Loucy (cell line): ENCODE data around the gene SLFN12L.
"Not testable (repeated sequence)": the region's sequence is repeated elsewhere in the genome, so short reads cannot be mapped to it uniquely, and the experiment has no call there.

ENCODE experiments used
- CTCF ChIP-seq: fragments of 200-600 bp; sonication (generic); conservative IDR thresholded peaks from 2 replicates; pipeline ENCODE4 v1.5.1; 2014; ENCODE audit warnings: mild to moderate bottlenecking, antibody characterized with exemption, low read length
- EZH2phosphoT487 ChIP-seq: fragments of 200-600 bp; IDR thresholded peaks from 2 replicates; pipeline ENCODE4 v1.6.1; 2018; ENCODE audit warnings: antibody characterized with exemption, mild to moderate bottlenecking, moderate library complexity, borderline replicate concordance

GRCh38 chr17:35507714-35508113, 29.8 kb downstream of the SLFN12L start:
- not testable (repeated sequence) for TF ChIP-seq CTCF, EZH2phosphoT487
